Measurements from ENCODE around the gene FAM117A. TPM values are rescaled to one million over a fixed set of nuclear protein-coding genes. Genes with fewer than 3 reads are reported as not detected.

Gene FAM117A
- polyA plus RNA-seq, 1 experiment: 2.5 TPM

- CTCF ChIA-PET: interaction anchor here (0.9 to 1.3 kb wide), 2 partner anchors 71 to 212 kb away, joined by 5 read pairs; no protein-coding TSS in a partner anchor
- Histone ChIP-seq H3K27ac (ENCODE audit: low read depth, low read length) (no peak overlapping the region), H3K9me3 (ENCODE audit: control insufficient read depth, insufficient read depth, low read length) (no peaks in the 10 kb centered on the region), H3K27me3 (ENCODE audit: control insufficient read depth, insufficient read depth, low read length) (peaks cover 7% of the 10 kb centered on the region), H3K4me3 (ENCODE audit: low read depth, low read length) (no peak overlapping the region)
- TF ChIP-seq, protein P1, sequence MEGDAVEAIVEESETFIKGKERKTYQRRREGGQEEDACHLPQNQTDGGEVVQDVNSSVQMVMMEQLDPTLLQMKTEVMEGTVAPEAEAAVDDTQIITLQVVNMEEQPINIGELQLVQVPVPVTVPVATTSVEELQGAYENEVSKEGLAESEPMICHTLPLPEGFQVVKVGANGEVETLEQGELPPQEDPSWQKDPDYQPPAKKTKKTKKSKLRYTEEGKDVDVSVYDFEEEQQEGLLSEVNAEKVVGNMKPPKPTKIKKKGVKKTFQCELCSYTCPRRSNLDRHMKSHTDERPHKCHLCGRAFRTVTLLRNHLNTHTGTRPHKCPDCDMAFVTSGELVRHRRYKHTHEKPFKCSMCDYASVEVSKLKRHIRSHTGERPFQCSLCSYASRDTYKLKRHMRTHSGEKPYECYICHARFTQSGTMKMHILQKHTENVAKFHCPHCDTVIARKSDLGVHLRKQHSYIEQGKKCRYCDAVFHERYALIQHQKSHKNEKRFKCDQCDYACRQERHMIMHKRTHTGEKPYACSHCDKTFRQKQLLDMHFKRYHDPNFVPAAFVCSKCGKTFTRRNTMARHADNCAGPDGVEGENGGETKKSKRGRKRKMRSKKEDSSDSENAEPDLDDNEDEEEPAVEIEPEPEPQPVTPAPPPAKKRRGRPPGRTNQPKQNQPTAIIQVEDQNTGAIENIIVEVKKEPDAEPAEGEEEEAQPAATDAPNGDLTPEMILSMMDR (IDR thresholded peaks at IDR 0.05; ENCODE audit: low read depth, low read length): peak; percentile 61
- DNase-seq (ENCODE audit: low read depth, low spot score): peak; percentile 23
- POLR2A ChIA-PET: no interaction called here
Observed at GRCh38 chr17:49779739-49780231, 15.9 kb upstream of the FAM117A start.

GRCh38 chr17:49779156-49779738 is 15.3 kb upstream of the FAM117A start:
- POLR2A ChIA-PET: no interaction called here
- no peak for DNase-seq (ENCODE audit: low read depth, low spot score)
- Histone ChIP-seq H3K27ac (ENCODE audit: low read depth, low read length) (no peak overlapping the region), H3K4me3 (ENCODE audit: low read depth, low read length) (no peak overlapping the region), H3K27me3 (ENCODE audit: control insufficient read depth, insufficient read depth, low read length) (peaks cover 7% of the 10 kb centered on the region), H3K9me3 (ENCODE audit: control insufficient read depth, insufficient read depth, low read length) (no peaks in the 10 kb centered on the region)
- CTCF ChIA-PET: interaction anchor here (0.9 to 1.3 kb wide), 2 partner anchors 71 to 211 kb away, joined by 5 read pairs; no protein-coding TSS in a partner anchor
- TF ChIP-seq, protein P1 (IDR thresholded peaks at IDR 0.05; ENCODE audit: low read depth, low read length): no peak

DNA sequence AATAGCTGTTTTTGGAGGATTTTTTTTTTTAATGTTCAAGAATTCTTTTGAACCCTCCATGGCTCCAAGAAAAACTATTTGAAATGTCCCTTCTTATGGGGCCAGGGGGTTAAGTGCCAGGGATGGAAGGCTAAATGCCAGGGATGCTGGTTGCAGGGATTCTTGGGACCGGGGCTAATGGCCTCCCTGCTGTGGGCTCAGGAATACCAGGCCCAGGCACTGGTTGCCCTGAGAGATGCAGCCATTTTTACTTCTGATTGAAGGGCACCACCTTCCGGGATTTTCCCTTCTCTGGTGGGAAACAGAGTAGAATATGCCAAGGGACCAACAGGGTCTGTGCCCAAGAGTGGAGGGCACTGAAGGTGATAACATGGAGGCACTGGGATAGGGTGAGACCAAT is 13.6 kb upstream of the FAM117A start:
- CTCF ChIA-PET: no interaction called here
- TF ChIP-seq, protein P1 (IDR thresholded peaks at IDR 0.05; ENCODE audit: low read depth, low read length): no peak
- POLR2A ChIA-PET: interaction anchor here (0.7 to 1.6 kb wide), 2 partner anchors 11 to 35 kb away, joined by 3 to 4 read pairs; partner anchors contain the start of gene KAT7
- Histone ChIP-seq H3K9me3 (ENCODE audit: control insufficient read depth, insufficient read depth, low read length) (no peaks in the 10 kb centered on the region), H3K4me3 (ENCODE audit: low read depth, low read length) (no peak overlapping the region), H3K27ac (ENCODE audit: low read depth, low read length) (no peak overlapping the region), H3K27me3 (ENCODE audit: control insufficient read depth, insufficient read depth, low read length) (peaks cover 7% of the 10 kb centered on the region)
- no peak for DNase-seq (ENCODE audit: low read depth, low spot score)

DNA sequence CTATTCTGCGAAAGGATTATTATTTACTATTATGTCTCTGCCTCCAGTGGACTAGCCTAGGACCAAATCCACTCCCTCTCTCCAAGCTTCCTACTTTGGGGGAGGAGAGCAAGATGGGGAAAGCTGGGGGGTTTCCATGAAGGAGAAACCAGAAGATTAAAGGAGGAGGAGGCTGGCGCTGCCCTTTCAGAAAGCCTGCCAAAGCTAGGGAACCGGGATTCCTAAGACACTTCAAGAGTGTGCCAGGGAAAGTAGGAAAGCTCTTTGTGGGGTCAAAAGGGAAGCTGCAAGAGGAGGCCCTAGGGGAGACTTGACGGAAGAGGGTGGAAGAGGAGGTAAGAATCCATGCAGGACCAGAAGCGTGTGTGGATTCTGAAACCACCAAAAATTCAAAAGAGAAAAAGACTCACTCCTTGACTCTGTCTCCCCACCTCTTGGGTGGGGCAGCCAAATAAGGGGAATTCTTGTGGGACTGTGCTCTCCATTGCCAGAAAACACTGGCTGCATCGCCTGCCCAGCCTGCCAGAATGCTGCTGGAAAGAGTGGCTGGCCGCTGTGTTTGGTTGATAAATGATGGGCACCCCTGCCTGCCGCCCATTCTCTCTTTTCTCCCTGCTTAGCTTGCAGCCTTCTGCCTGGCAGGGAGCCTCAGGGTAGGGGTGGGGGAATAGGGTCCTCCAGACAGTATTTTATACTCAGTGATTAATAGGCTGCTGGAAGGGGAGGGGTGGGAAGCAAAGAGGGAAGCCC is 12.8 kb upstream of the FAM117A start:
- H3K27ac ChIP-seq (ENCODE audit: low read depth, low read length): no peak overlapping the region
- POLR2A ChIA-PET: interaction anchor here (0.7 to 1.6 kb wide), 2 partner anchors 11 to 35 kb away, joined by 3 to 4 read pairs; partner anchors contain the start of gene KAT7
- TF ChIP-seq, protein P1 (IDR thresholded peaks at IDR 0.05; ENCODE audit: low read depth, low read length): no peak
- CTCF ChIA-PET: no interaction called here
- no peak for DNase-seq (ENCODE audit: low read depth, low spot score)
- no peak overlapping the region for H3K4me3 ChIP-seq (ENCODE audit: low read depth, low read length)
- H3K27me3 ChIP-seq (ENCODE audit: control insufficient read depth, insufficient read depth, low read length): peaks cover 10% of the 10 kb centered on the region
- no peaks in the 10 kb centered on the region for H3K9me3 ChIP-seq (ENCODE audit: control insufficient read depth, insufficient read depth, low read length)
